NCI-H2171 treated with DMSO at 0.1 percent for 48 hours (cell line): Measurements from ENCODE around the gene TLR8.
"Not testable (repeated sequence)": the region's sequence is repeated elsewhere in the genome, so short reads cannot be mapped to it uniquely, and the experiment has no call there.

ENCODE experiments used
- DNase-seq: peaks from one replicate; lab custom pipeline; 2025; lab: John Stamatoyannopoulos, UW

The TLR8 gene

DNA sequence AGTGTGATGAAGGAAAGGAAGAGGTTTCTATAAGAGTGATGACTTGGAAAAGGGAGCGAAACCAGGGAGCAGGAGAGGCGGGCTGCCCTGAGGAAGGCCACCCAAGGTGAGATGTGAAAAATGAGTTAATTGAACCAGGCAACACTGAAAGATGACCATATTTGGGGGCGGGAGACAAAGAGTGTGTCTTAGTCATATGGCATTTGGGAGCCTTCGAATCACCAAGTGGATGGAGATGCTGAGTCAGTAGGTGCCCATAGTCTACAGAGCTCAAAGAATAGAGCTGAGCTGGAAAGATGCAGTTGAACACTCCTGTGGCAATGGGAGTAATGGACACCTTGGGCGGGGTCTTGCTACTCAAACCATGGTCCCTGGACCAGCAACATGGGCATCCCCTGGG, 8.3 kb upstream of the TLR8 start:
- DNase-seq = no peak

GRCh38 chrX:12899506-12899905, 6.9 kb upstream of the TLR8 start:
- no peak for DNase-seq

DNA sequence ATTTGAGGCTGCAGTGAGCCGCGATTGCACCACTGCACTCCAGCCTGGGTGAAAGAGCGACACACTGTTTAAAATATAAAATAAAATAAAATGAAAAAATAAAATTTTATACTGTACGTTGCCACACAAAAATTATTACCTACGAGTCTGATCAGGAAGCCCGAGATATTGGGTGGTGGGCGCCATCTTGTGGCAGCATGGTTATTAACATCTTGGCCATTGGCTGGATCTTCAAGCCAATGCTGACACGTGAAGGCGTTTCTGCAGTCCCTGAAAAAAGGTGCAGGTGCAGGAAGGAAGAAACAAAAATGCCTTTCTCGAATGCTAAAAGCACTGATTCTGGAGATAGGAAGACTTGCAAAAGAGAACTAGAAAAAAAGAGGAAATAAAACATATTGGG, 4.9 kb upstream of the TLR8 start:
- peak; percentile 48 for DNase-seq

GRCh38 chrX:12903646-12904045, 2.8 kb upstream of the TLR8 start:
- DNase-seq = no peak

GRCh38 chrX:12910423-12911121, 4.2 kb downstream of the TLR8 start:
- DNase-seq = no peak

GRCh38 chrX:12911122-12911470, 4.7 kb downstream of the TLR8 start:
- DNase-seq = no peak

DNA sequence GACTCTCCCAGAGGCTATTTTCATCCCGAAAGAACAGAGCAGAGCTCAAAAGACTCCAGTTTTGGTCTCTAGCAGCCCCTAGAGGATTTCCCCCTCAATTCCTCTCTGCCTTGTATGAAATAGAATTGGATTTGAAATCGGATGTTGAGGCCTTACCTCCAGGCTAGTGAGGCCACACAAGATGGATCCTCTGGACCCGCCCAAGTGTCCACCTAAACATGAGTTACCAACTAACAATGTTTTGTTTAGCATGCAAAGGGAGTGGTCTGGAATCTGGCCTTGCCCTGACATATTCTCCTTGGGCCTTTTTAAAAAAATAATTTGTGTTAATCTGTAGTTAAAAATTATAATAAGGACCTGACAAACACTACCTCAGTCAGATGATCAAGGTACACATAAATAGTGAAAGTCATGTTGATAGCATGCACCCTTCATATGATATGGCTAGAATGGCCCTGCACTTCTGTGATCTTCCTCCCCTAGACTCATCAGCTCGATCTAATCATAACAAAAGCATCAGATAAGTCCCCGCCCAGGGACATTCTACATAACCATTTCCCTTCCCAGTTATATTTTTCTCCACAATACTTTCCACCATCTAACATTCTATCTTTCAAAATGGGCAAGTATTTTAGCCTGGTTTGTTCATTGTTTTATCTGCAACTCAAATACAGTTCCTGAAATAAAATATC, 6.5 kb downstream of the TLR8 start:
- no peak for DNase-seq

- no peak for DNase-seq
Observed at GRCh38 chrX:12917753-12918152, 11.3 kb downstream of the TLR8 start.

DNA sequence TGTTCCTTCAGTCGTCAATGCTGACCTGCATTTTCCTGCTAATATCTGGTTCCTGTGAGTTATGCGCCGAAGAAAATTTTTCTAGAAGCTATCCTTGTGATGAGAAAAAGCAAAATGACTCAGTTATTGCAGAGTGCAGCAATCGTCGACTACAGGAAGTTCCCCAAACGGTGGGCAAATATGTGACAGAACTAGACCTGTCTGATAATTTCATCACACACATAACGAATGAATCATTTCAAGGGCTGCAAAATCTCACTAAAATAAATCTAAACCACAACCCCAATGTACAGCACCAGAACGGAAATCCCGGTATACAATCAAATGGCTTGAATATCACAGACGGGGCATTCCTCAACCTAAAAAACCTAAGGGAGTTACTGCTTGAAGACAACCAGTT, 12.6 kb downstream of the TLR8 start:
- DNase-seq = no peak

DNA sequence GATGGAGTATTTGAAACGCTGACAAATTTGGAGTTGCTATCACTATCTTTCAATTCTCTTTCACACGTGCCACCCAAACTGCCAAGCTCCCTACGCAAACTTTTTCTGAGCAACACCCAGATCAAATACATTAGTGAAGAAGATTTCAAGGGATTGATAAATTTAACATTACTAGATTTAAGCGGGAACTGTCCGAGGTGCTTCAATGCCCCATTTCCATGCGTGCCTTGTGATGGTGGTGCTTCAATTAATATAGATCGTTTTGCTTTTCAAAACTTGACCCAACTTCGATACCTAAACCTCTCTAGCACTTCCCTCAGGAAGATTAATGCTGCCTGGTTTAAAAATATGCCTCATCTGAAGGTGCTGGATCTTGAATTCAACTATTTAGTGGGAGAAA, 13.2 kb downstream of the TLR8 start:
- DNase-seq = no peak

DNA sequence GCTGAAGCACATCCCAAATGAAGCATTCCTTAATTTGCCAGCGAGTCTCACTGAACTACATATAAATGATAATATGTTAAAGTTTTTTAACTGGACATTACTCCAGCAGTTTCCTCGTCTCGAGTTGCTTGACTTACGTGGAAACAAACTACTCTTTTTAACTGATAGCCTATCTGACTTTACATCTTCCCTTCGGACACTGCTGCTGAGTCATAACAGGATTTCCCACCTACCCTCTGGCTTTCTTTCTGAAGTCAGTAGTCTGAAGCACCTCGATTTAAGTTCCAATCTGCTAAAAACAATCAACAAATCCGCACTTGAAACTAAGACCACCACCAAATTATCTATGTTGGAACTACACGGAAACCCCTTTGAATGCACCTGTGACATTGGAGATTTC, 14.6 kb downstream of the TLR8 start:
- DNase-seq = no peak

GRCh38 chrX:12921886-12922598, 15.6 kb downstream of the TLR8 start:
- DNase-seq = no peak

- no peak for DNase-seq
Observed at GRCh38 chrX:12922599-12922919, 16.1 kb downstream of the TLR8 start.

- no peak for DNase-seq
Observed at GRCh38 chrX:12929701-12930100, 23.3 kb downstream of the TLR8 start.

DNA sequence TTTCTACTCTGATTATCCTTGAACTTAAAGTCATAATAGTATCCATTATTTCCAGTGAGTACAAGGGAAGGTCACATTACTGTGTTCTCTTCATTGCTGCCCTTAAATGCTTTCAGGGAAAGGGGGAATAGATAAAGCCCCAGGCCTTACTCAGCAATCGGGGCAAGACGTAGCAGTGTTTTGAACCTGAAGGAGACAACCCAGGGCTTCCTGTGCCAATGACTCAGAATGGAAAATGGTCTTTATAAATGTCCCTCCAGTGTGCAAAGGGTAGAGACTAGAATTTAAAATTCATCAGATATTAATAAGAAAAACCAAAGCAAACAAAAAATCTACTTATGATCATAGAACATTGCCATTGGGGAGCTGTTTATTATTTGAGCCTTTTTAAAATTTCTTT, 23.7 kb downstream of the TLR8 start:
- DNase-seq = no peak

- DNase-seq = no peak
Observed at GRCh38 chrX:12932244-12932643, 25.8 kb downstream of the TLR8 start.

DNA sequence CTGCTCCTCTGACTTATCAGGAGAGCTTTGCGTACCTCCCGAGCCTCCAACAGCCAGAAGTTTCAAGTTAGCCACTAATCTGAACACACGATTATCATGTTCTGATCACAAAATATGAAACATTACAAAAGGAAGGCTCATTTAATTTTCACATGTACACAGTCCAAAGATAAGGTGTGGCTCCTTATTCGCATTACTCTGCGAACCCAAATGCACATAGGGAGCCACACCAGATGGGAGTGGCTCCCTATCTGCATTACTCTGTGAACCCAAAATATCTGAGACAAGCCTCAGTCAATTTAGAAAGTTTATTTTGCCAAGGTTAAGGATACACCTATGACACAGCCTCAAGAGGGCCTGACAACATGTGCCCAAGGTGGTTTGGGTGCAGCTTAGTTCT, 28.4 kb downstream of the TLR8 start:
- no peak for DNase-seq

DNA sequence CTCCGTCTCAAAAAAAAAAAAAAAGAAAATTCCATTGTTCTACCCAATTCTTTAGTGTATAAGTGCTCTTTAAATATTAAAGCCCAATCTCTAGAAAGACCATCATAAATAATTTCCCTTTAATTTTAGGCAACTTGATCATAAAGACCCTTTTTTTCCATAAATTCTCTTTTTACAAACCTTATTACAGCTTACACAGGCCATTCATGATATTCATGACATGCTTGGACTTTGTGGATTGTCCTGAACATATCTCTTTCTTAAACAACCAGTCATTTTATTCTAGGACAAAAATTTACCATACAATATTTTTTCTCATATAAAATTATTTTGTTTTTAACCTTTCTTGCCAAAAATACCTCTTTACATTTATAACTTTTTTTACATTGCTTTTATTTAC, 30.5 kb downstream of the TLR8 start:
- DNase-seq = no peak

GRCh38 chrX:12940471-12940870, 34.1 kb downstream of the TLR8 start:
- DNase-seq = not testable (repeated sequence)

GRCh38 chrX:12943592-12943991, 37.2 kb downstream of the TLR8 start:
- DNase-seq = not testable (repeated sequence)

DNA sequence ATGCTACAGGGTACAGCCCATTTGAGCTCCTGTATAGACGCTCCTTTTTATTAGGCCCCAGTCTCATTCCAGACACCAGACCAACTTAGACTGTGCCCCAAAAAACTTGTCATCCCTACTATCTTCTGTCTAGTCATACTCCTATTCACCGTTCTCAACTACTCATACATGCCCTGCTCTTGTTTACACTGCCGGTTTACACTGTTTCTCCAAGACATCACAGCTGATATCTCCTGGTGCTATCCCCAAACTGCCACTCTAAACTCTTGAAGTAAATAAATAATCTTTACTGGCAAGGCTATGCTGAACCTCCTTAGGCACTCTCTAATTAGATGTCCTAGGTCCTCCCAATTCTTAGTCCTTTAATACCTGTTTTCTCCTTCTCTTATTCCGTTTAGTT, 38.0 kb downstream of the TLR8 start:
- DNase-seq = not testable (repeated sequence)

- no peak for DNase-seq
Observed at GRCh38 chrX:12945494-12945893, 39.1 kb downstream of the TLR8 start.

- no peak for DNase-seq
Observed at GRCh38 chrX:12946406-12946805, 40.0 kb downstream of the TLR8 start.
